Neural progenitor cell (in vitro differentiated cells): Measurements from ENCODE around the gene RPS6KB2. TPM values are rescaled to one million over a fixed set of nuclear protein-coding genes. Genes with fewer than 3 reads are reported as not detected.

Source experiments
- DNase-seq: peaks from one replicate; pipeline ENCODE4 v3.0.0-alpha.2; 2016; ENCODE audit warnings: low spot score
- H2AFZ ChIP-seq: fragments of 200-600 bp; sonication (generic); replicated peaks from 2 replicates; pipeline ENCODE4 v1.6.1; 2016; ENCODE audit warnings: antibody characterized with exemption
- H3F3A ChIP-seq: fragments of 200-600 bp; sonication (generic); 2 replicates; pipeline ENCODE4 v1.6.1; 2016; ENCODE audit warnings: antibody characterized with exemption, low read depth
- H3K27ac ChIP-seq: fragments of 200-600 bp; sonication (generic); 2 replicates; pipeline ENCODE4 v1.5.1; 2016; ENCODE audit warnings: mild to moderate bottlenecking
- H3K27me3 ChIP-seq: fragments of 200-600 bp; sonication (generic); 2 replicates; pipeline ENCODE4 v1.6.1; 2016; ENCODE audit warnings: mild to moderate bottlenecking, moderate library complexity
- H3K36me3 ChIP-seq: fragments of 200-600 bp; sonication (generic); 2 replicates; pipeline ENCODE4 v1.5.1; 2016
- H3K4me1 ChIP-seq: fragments of 200-600 bp; sonication (generic); 2 replicates; pipeline ENCODE4 v1.6.1; 2016; ENCODE audit warnings: mixed run types
- H3K4me2 ChIP-seq: fragments of 200-600 bp; sonication (generic); 2 replicates; pipeline ENCODE4 v1.6.1; 2016
- H3K4me3 ChIP-seq: fragments of 200-600 bp; sonication (generic); 2 replicates; pipeline ENCODE4 v1.5.1; 2016
- H3K79me2 ChIP-seq: fragments of 200-600 bp; sonication (generic); 2 replicates; pipeline ENCODE4 v1.6.1; 2016; ENCODE audit warnings: low read depth
- H3K9ac ChIP-seq: fragments of 200-600 bp; sonication (generic); 2 replicates; pipeline ENCODE4 v1.6.1; 2016
- H3K9me3 ChIP-seq: fragments of 200-600 bp; sonication (generic); 2 replicates; pipeline ENCODE4 v1.5.1; 2016; ENCODE audit warnings: low read depth
- H4K20me1 ChIP-seq: fragments of 200-600 bp; sonication (generic); 2 replicates; pipeline ENCODE4 v1.6.1; 2016; ENCODE audit warnings: low read depth
- H3K27ac Mint-ChIP-seq: 3 replicates; pipeline ENCODE4 v1.8.0; 2021; ENCODE audit warnings: mixed read lengths
- H3K27me3 Mint-ChIP-seq: 2 replicates; pipeline ENCODE4 v1.8.0; 2022; ENCODE audit warnings: low read depth, mild to moderate bottlenecking, inconsistent platforms, moderate library complexity, mixed read lengths; ENCODE audit not compliant: insufficient read depth
- H3K36me3 Mint-ChIP-seq: 3 replicates; pipeline ENCODE4 v1.8.0; 2021; ENCODE audit warnings: mixed read lengths
- H3K4me1 Mint-ChIP-seq: 3 replicates; pipeline ENCODE4 v1.8.0; 2021; ENCODE audit warnings: mixed read lengths
- H3K4me3 Mint-ChIP-seq: 3 replicates; pipeline ENCODE4 v1.8.0; 2021; ENCODE audit warnings: mild to moderate bottlenecking, moderate library complexity, mixed read lengths
- H3K9me3 Mint-ChIP-seq: 3 replicates; pipeline ENCODE4 v1.8.0; 2020; ENCODE audit warnings: mixed read lengths
- CTCF ChIP-seq: fragments of 200-600 bp; sonication (generic); IDR thresholded peaks from 2 replicates; pipeline ENCODE4 v1.5.1; 2017; ENCODE audit warnings: antibody characterized with exemption, mild to moderate bottlenecking
- EZH2 ChIP-seq: fragments of 200-600 bp; sonication (generic); IDR thresholded peaks from 2 replicates; pipeline ENCODE4 v1.6.1; 2017; ENCODE audit warnings: antibody characterized with exemption, mild to moderate bottlenecking, moderate library complexity
- EZH2phosphoT487 ChIP-seq: fragments of 200-600 bp; sonication (generic); IDR thresholded peaks from 2 replicates; pipeline ENCODE4 v1.6.1; 2017; ENCODE audit warnings: antibody characterized with exemption
- total RNA-seq: library from RNA; depleted of rRNA; stranded (reverse); fragments of >200 nt; gene quantifications from 2 replicates; pipeline ENCODE4 v1.2.3, GENCODE V29; 2015; ENCODE audit warnings: low replicate concordance

Gene RPS6KB2
- total RNA-seq, 1 donor from 2014 or later = 23.7 TPM

- H3K79me2 ChIP-seq = peaks cover 24% of the 10 kb centered on the region
- Mint-ChIP-seq H3K36me3 (no peaks in the 10 kb centered on the region), H3K9me3 (no peaks in the 10 kb centered on the region), H3K27me3 (peaks cover 2% of the 10 kb centered on the region), H3K4me3 (peak overlapping the region; percentile 92), H3K4me1 (peaks cover 29% of the 10 kb centered on the region), H3K27ac (no peak overlapping the region)
- no peaks in the 10 kb centered on the region for H3K9me3 ChIP-seq
- DNase-seq = no peak
- peak overlapping the region; percentile 68 for H3K9ac ChIP-seq
- H3K4me3 ChIP-seq = peak overlapping the region; percentile 53
- H3K27me3 ChIP-seq = no peaks in the 10 kb centered on the region
- H3K4me1 ChIP-seq = peaks cover 4% of the 10 kb centered on the region
- TF ChIP-seq EZH2 (no peak), EZH2phosphoT487 (no peak), CTCF (no peak)
- no peaks in the 10 kb centered on the region for H3K36me3 ChIP-seq
- H3K4me2 ChIP-seq = peak overlapping the region; percentile 93
- peaks cover 9% of the 10 kb centered on the region for H4K20me1 ChIP-seq
- H3F3A ChIP-seq = peaks cover 10% of the 10 kb centered on the region
- H2AFZ ChIP-seq = no peak overlapping the region
- no peak overlapping the region for H3K27ac ChIP-seq
Observed at GRCh38 chr11:67390947-67391303, 37.4 kb upstream of the RPS6KB2 start.

DNA sequence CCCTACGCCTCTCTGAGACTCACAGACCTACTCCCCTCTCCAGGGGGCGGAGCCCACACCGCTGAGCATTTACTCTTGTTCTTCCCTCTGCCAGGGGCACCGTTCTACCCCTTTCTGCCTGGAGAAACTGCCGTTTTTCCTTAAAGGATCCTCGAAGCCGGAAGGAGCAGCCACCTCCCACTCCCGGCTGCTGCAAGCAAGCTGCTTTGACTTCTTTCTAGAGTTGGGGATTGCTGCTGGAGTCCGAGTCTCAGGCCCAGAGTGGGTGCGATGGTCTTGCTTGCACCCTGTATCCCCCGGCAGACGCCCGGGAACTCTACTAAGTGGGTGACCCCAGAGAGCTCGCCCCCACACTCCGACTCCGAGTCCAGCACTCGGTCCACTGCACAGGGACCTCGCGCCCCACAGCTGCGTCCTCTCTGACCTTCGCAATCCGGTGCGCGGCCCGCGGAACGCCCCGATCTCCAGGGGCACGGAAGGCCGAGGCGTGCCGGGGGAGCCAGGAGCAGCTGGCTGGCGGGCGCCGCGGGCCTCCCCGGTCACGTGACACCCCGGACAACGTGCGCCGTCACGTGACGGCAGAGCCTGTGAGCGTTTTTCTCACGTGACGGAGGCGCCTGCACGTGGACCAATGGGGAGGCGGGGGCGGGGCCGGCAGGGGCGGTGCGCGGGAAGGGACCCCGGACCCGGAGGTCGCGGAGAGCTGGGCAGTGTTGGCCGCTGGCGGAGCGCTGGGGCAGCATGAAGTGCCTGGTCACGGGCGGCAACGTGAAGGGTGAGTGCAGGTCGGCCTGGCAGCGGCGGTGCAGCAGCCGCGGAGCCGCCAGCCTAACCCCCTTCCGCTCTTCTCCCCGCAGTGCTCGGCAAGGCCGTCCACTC, 36.8 kb upstream of the RPS6KB2 start, which contains the start of gene RAD9A:
RAD9A (plus strand) TSS at position 683 of the 879 bp plus-strand sequence; CDS start at position 742, 59 bp downstream.
- H3K9me3 ChIP-seq = no peaks in the 10 kb centered on the region
- H3K4me1 Mint-ChIP-seq = peaks cover 29% of the 10 kb centered on the region
- H4K20me1 ChIP-seq = peaks cover 9% of the 10 kb centered on the region
- peak within 1 kb of the TSS; percentile 93 for H3K4me2 ChIP-seq
- H3K4me3 Mint-ChIP-seq = peak within 1 kb of the TSS; percentile 92
- no peaks in the 10 kb centered on the region for H3K36me3 ChIP-seq
- H3K4me1 ChIP-seq = peaks cover 4% of the 10 kb centered on the region
- no peaks in the 10 kb centered on the region for H3K27me3 ChIP-seq
- H3K9me3 Mint-ChIP-seq = no peaks in the 10 kb centered on the region
- H2AFZ ChIP-seq = peak within 1 kb of the TSS; percentile 52
- peak; percentile 99 for DNase-seq
- H3K27me3 Mint-ChIP-seq = peaks cover 2% of the 10 kb centered on the region
- H3K79me2 ChIP-seq = peaks cover 24% of the 10 kb centered on the region
- peak within 1 kb of the TSS; percentile 85 for H3K27ac Mint-ChIP-seq
- peaks cover 2% of the 10 kb centered on the region for H3K36me3 Mint-ChIP-seq
- TF ChIP-seq EZH2 (peak; percentile 50), CTCF (no peak)
- H3K9ac ChIP-seq = peak within 1 kb of the TSS; percentile 70
- H3K27ac ChIP-seq = peak within 1 kb of the TSS; percentile 32
- H3K4me3 ChIP-seq = peak within 1 kb of the TSS; percentile 53
- peaks cover 10% of the 10 kb centered on the region for H3F3A ChIP-seq

DNA sequence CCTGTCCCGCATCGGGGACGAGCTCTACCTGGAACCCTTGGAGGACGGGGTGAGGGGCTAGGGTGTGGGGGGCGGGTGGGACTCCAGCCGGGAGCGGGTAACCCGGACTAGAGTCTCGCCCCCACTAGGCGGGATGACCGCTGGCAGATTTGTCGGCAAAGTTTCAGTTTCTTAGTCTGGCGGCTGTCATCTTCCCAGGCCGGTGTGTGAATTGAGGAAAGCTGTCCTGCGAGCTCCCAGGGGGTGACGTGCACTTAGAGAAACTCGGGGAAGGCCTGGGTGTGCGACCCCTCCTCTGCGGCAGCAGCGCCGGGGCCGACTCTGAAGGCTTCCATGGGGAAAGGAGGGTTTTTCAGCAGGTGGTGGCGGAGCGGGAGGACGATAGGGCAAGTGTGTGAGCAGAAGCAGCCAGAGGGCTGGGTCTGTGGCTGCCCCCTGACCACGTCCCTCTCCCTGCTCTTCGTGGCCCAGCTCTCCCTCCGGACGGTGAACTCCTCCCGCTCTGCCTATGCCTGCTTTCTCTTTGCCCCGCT, 36.0 kb upstream of the RPS6KB2 start:
- peaks cover 6% of the 10 kb centered on the region for H3K36me3 Mint-ChIP-seq
- Histone ChIP-seq H3K79me2 (peaks cover 24% of the 10 kb centered on the region), H3F3A (peaks cover 10% of the 10 kb centered on the region), H3K27ac (no peak overlapping the region), H3K9ac (peak overlapping the region; percentile 70), H3K4me1 (peaks cover 4% of the 10 kb centered on the region), H4K20me1 (peaks cover 9% of the 10 kb centered on the region), H3K36me3 (no peaks in the 10 kb centered on the region), H3K9me3 (no peaks in the 10 kb centered on the region), H3K4me2 (peak overlapping the region; percentile 93), H2AFZ (no peak overlapping the region), H3K27me3 (no peaks in the 10 kb centered on the region), H3K4me3 (peak overlapping the region; percentile 53)
- peak overlapping the region; percentile 92 for H3K4me3 Mint-ChIP-seq
- no peaks in the 10 kb centered on the region for H3K27me3 Mint-ChIP-seq
- DNase-seq = peak; percentile 44
- TF ChIP-seq EZH2 = no peak
- TF ChIP-seq CTCF = peak; percentile 11
- no peak for TF ChIP-seq EZH2phosphoT487
- no peaks in the 10 kb centered on the region for H3K9me3 Mint-ChIP-seq
- H3K4me1 Mint-ChIP-seq = peaks cover 26% of the 10 kb centered on the region
- H3K27ac Mint-ChIP-seq = peak overlapping the region; percentile 85
